Peyer's patch (tissue), 4 donors: ENCODE measurements around the gene FOXA3. TPM values are rescaled to one million over a fixed set of nuclear protein-coding genes. Genes with fewer than 3 reads are reported as not detected.
A peak's percentile ranks its signal among the peaks of the same experiment; 100 is the strongest.

Experiments
- DNase-seq, 3 donors: peaks; one replicate each; pipeline ENCODE4 v3.0.0-alpha.2; 2017 to 2019
- H3K27ac ChIP-seq, 4 donors: fragments of 200-600 bp; sonication (generic); one replicate each; pipeline ENCODE4 v1.5.1; 2016 to 2019
- H3K27me3 ChIP-seq, 2 donors: fragments of 200-600 bp; sonication (generic); one replicate each; pipeline ENCODE4 v1.5.1; 2019
- H3K36me3 ChIP-seq, 3 donors: fragments of 200-600 bp; sonication (generic); one replicate each; pipeline ENCODE4 v1.5.1; 2016 to 2019
- H3K4me1 ChIP-seq, 4 donors: fragments of 200-600 bp; sonication (generic); one replicate each; pipeline ENCODE4 v1.5.1; 2016 to 2019
- H3K4me3 ChIP-seq, 4 donors: fragments of 200-600 bp; sonication (generic); 1 replicate in 3 of 4; 2 replicates in 1 of 4; pipeline ENCODE4 v1.5.1; 2016 to 2019; ENCODE audit warnings: mild to moderate bottlenecking in 1 of 4
- H3K9me3 ChIP-seq, 4 donors: fragments of 200-600 bp; sonication (generic); one replicate each; pipeline ENCODE4 v1.5.1; 2016 to 2019; ENCODE audit warnings: mild to moderate bottlenecking in 1 of 4
- CTCF ChIP-seq, 6 experiments: fragments of 450-650 bp in 4 of 6; fragments of 200-600 bp in 2 of 6; sonication (generic) in 1 of 6; IDR thresholded peaks; one replicate each; pipeline ENCODE4 v1.5.1; 2017 to 2019; ENCODE audit warnings: antibody characterized with exemption in 6 of 6, mild to moderate bottlenecking in 3 of 6, moderate library complexity in 1 of 6
- POLR2A ChIP-seq, 2 donors: fragments of 450-650 bp; IDR thresholded peaks; one replicate each; pipeline ENCODE4 v1.5.1; 2017; ENCODE audit warnings: antibody characterized with exemption in 2 of 2, mild to moderate bottlenecking in 2 of 2, moderate library complexity in 2 of 2
- total RNA-seq, 4 donors: library from RNA; depleted of rRNA; stranded (reverse); fragments of >200 nt; gene quantifications; one replicate each; pipeline ENCODE4 v1.1.0, GENCODE V29; 2016

The FOXA3 gene
- total RNA-seq, 4 donors from 2014 or later: 9.1 to 17.0 (median 10.6) TPM

GRCh38 chr19:45884682-45885555 lies 20.8 kb downstream of the FOXA3 start:
- no peaks in the 10 kb centered on the region for H3K9me3 ChIP-seq
- H3K27me3 ChIP-seq: no peaks in the 10 kb centered on the region
- H3K36me3 ChIP-seq: peaks cover 0 to 9% (median 0%) of the 10 kb centered on the region in 3 donors
- H3K4me1 ChIP-seq: peaks cover 4 to 40% (median 24%) of the 10 kb centered on the region in 4 donors
- TF ChIP-seq CTCF (IDR thresholded peaks at IDR 0.05) (no peak), POLR2A (IDR thresholded peaks at IDR 0.05) (no peak)
- peak overlapping the region; percentile 69 to 93 (median 78) for H3K4me3 ChIP-seq
- peak overlapping the region; percentile 81 to 94 (median 90) for H3K27ac ChIP-seq
- no peak for DNase-seq

- H3K9me3 ChIP-seq: no peaks in the 10 kb centered on the region
- peak within 1 kb of the TSS; percentile 69 to 93 (median 78) for H3K4me3 ChIP-seq
- peak; percentile 94 to 97 (median 94) for DNase-seq
- H3K27me3 ChIP-seq: no peaks in the 10 kb centered on the region
- peak within 1 kb of the TSS; percentile 81 to 94 (median 90) for H3K27ac ChIP-seq
- H3K36me3 ChIP-seq: peaks cover 0 to 9% (median 0%) of the 10 kb centered on the region in 3 donors
- peak in 1 of 6 experiments; percentile 14 for TF ChIP-seq CTCF (IDR thresholded peaks at IDR 0.05)
- TF ChIP-seq POLR2A (IDR thresholded peaks at IDR 0.05): peak; percentile 59 to 85
- H3K4me1 ChIP-seq: peaks cover 4 to 40% (median 24%) of the 10 kb centered on the region in 4 donors
Observed at GRCh38 chr19:45885556-45886426, 21.7 kb downstream of the FOXA3 start, which contains the start of gene IRF2BP1. IRF2BP1 (minus strand) TSS chr19:45886141; CDS start chr19:45885774, 367 bp downstream.

GRCh38 chr19:45886427-45887199 lies 22.5 kb downstream of the FOXA3 start:
- peak overlapping the region; percentile 81 to 94 (median 90) for H3K27ac ChIP-seq
- no peaks in the 10 kb centered on the region for H3K9me3 ChIP-seq
- H3K27me3 ChIP-seq: no peaks in the 10 kb centered on the region
- H3K4me3 ChIP-seq: peak overlapping the region; percentile 69 to 93 (median 78)
- peaks cover 0 to 9% (median 0%) of the 10 kb centered on the region in 3 donors for H3K36me3 ChIP-seq
- TF ChIP-seq CTCF (IDR thresholded peaks at IDR 0.05) (peak in 1 of 6 experiments; percentile 10), POLR2A (IDR thresholded peaks at IDR 0.05) (peak in 1 of 2 donors; percentile 56)
- DNase-seq: peak; percentile 88 to 95 (median 92)
- H3K4me1 ChIP-seq: peaks cover 4 to 40% (median 24%) of the 10 kb centered on the region in 4 donors

DNA sequence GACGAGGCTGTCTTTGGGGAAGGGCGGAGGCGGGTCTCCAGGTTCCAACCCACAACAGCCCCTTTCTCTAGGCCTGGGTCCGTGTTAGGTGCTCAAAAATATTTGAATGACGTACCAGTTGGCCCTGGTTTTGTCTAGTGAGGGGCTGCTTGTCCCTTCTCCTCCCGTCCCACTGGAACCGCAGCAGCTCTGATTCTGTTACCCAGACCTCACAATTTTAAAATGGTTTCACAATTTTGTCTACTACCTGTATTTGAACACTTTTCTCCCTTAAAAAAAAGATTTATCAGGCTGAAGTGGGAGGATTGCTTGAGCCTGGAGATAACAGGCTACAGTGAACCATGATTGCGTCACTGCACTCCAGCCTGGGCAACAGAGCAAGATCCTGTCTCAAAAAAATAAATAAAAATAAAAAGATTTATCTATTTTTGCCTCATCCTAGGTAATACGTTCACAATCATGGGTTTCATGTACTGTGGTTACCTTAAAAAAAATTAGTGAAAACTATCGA lies 23.1 kb downstream of the FOXA3 start:
- H3K9me3 ChIP-seq: no peaks in the 10 kb centered on the region
- peaks cover 4 to 36% (median 24%) of the 10 kb centered on the region in 4 donors for H3K4me1 ChIP-seq
- DNase-seq: no peak
- peak overlapping the region; percentile 69 to 93 (median 78) for H3K4me3 ChIP-seq
- H3K27me3 ChIP-seq: no peaks in the 10 kb centered on the region
- H3K27ac ChIP-seq: peak overlapping the region; percentile 81 to 94 (median 90)
- H3K36me3 ChIP-seq: peaks cover 0 to 9% (median 0%) of the 10 kb centered on the region in 3 donors
- TF ChIP-seq POLR2A (IDR thresholded peaks at IDR 0.05): no peak
- TF ChIP-seq CTCF (IDR thresholded peaks at IDR 0.05): no peak
